GM18909 (cell line): Measurements from ENCODE around the gene SMIM31.

Source experiments
- ATAC-seq: cut with Tn5 transposase; IDR thresholded peaks from one replicate; pipeline ENCODE4 v1.9.1; 2021; ENCODE audit warnings: mild to moderate bottlenecking; ENCODE audit not compliant: unreplicated experiment, poor library complexity

Gene SMIM31

DNA sequence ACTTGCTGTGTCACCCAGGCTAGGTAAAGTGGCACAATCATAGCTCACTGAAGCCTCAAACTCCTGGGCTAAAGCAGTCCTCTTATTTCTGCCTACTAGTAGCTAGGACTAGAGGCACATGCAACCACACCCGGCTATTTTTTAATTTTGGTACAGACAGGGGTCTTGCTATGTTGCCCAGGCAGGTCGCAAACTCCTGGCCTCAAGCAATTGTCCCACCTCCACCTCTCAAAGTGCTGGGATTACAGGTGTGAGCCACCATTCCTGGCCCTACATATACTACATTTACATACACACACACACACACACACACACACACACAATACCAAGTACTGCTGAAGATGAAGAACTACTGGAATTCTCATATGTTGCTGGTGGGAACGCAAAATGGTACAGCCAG is 26.9 kb downstream of the SMIM31 start:
- ATAC-seq, result no peak

- no peak for ATAC-seq
These were observed 30.0 kb downstream of the SMIM31 start for GRCh38 chr4:164783976-164784375.

DNA sequence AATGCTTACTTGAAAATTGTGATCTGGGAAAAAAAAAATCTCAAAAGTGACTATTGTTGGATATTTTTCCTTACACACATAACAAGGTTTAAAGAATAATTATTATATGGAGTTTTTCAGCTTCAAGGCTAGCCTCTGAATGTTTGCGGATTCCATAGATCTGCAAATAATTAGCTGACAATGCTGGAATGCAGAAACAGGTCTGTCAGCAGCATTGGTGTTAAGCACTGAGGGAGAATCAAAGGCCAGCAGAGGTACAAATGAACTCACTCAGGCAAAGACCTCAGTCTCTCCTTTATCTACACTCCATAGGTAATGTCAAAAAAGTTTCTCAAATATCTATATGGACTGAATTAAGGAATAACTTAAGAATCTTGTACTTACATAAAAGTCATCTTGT is 35.1 kb downstream of the SMIM31 start:
- ATAC-seq, result no peak

- no peak for ATAC-seq
These were observed 36.3 kb downstream of the SMIM31 start for GRCh38 chr4:164790249-164790648.

- ATAC-seq, result no peak
These were observed 45.5 kb downstream of the SMIM31 start for GRCh38 chr4:164799410-164799809.

DNA sequence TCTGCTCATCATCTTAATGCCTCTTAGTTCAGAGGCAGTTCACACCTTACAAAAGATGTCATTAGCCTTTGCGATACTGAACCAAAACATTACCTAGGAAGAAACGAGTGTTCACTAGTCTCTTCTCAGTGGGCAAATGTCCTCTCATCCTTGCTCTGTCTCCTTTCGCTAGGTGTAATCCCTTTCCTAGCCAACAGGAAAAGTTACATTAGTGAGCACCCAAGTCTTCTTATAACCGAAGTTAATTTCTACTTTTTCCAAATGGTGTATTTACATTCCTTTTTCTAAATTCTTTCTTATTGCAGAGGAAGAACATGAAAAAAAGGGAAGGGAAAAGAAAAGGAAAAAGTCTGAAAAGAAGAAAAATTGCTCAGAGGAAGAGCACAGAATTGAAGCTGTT is 46.9 kb downstream of the SMIM31 start:
- ATAC-seq, result no peak

GRCh38 chr4:164802301-164802901 is 48.5 kb downstream of the SMIM31 start:
- no peak for ATAC-seq

- no peak for ATAC-seq
These were observed 49.8 kb downstream of the SMIM31 start for GRCh38 chr4:164803702-164804101.

DNA sequence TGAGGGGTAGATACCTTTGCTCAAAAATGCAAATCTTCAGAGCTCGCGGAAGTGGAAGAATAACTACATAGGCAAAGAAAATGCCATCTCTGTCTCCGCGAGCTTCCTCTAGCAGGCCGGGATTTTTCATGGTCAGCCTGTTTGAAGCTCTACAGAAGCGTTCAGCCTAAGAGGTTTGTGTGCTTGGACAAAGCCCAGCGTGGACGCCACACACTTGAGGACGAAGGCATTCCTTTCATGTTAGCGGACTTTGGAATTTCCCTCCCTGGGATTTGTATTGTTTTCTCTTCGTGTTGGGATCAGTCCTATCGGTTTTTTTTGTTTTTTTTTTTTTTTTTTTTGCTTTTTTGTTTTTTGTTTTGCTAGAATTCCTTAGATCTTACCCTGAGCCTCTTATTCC is 53.7 kb downstream of the SMIM31 start:
- ATAC-seq, result no peak

- ATAC-seq, result no peak
These were observed 59.6 kb downstream of the SMIM31 start for GRCh38 chr4:164813554-164813953.

DNA sequence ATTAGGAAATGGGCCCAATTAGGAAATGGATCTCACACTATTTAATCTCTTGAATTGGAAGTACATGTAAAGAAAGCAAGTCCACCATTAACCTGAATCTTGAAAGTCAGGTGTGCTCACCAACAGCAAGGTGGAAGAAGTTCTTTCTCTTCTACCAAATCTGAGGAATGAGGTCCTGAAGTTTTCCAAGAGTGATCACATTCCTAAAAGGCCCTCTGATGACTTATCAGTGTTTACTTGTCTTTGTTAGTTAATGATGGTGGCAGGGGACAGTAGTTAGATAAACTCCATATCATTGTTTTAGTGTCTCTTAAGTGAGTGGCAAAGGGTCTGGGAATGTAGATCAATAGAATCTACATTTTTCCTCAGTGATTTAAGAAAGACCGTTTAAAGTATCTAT is 61.8 kb downstream of the SMIM31 start:
- ATAC-seq, result no peak

GRCh38 chr4:164819366-164819765 is 65.4 kb downstream of the SMIM31 start:
- no peak for ATAC-seq

DNA sequence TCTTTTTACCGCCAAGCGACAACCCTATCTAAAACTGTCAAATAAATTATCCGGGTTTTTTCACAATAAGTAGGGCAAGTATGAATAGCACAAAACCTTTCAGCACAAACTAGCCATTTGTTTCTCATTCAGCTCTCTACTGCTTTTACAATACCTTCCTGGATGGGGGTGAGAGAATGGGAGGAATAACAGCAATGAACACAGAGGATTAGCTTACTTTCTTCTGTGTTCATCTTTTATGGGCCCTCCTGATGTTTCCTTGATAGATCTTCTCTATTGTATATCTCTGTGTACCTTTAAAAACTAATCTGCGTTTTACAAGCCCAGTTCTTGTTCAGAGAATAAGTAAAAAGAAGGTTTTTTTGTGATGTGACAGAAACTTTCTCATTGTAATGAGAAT is 67.8 kb downstream of the SMIM31 start:
- ATAC-seq, result no peak

- no peak for ATAC-seq
These were observed 70.7 kb downstream of the SMIM31 start for GRCh38 chr4:164824581-164824980.

DNA sequence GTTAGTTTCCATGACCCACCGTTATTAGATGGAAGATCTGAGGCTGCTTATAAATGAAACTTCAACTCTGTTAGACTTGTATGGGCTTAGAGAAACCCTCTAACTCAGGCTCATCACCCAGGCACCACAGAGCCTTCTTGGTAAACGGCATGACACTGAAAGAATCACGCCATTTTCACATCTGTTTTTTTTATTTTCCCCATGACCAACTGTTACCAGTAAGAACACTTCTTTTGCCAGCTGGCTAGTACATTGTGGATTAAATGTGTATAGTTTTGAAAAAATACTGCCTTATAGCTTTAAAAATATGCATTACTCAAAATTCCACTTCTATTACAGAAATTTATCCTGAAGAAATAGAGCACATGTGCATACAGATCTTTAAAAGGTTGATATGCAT is 75.0 kb downstream of the SMIM31 start:
- no peak for ATAC-seq

- no peak for ATAC-seq
These were observed 92.6 kb downstream of the SMIM31 start for GRCh38 chr4:164846566-164846965.

DNA sequence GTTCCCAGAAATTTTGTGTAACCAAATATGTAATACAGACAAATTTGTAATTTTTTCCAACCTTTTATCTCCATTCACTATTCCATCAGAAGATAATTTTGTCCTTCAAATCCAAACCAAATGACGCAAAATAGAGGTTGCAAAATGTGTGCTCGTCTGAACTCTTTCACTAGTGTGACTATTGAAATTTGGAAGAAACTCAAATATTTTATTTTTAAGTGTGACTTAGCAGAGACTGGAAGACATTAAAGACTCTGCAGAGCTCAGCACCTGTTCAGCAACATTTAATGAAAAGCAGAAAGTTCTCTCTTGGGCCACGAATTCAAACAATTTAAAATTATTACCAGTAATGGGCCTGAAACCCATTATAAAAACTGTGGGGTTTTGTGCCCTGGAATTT is 93.1 kb downstream of the SMIM31 start:
- ATAC-seq, result no peak

DNA sequence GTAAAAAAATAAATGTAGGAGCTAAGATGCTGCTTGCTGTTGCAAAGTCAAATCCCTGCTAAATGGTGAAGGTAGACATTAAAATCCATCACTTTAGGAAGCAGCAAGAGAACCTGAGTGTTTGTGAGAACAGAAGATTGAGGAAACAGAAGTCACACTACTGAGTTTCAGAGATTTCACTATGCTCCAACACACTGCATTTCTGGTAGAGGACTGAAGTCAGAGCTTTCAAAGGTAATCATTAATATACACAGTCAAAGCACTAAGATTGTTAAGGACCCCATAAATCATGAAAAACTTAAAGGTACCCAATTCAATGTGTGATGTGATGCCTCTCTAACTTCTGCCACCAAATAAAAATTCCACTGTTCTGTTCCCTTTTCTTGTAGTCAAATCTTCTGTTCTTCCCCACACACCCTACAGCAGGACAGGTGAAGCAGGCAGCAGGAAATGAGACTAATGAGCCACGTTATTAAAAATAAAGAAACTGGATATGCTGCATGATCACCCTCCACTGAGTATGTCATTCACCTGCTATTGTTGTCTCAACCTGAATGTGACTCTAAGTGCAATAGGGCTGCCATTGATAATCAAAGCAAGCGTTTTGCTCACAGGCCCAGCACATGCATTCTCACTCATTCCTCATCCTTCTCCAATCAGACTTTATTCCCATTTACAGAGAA is 94.2 kb downstream of the SMIM31 start:
- peak; percentile 91 for ATAC-seq
